ENCODE data around the gene TSC22D1. TPM values are rescaled to one million over a fixed set of nuclear protein-coding genes. Genes with fewer than 3 reads are reported as not detected.

Gene TSC22D1
- polyA plus RNA-seq, 3 donors = 202 to 230 (median 217) TPM

- DNase-seq = no peak
Measured at GRCh38 chr13:44386913-44387556, 189.1 kb downstream of the TSC22D1 start.

DNA sequence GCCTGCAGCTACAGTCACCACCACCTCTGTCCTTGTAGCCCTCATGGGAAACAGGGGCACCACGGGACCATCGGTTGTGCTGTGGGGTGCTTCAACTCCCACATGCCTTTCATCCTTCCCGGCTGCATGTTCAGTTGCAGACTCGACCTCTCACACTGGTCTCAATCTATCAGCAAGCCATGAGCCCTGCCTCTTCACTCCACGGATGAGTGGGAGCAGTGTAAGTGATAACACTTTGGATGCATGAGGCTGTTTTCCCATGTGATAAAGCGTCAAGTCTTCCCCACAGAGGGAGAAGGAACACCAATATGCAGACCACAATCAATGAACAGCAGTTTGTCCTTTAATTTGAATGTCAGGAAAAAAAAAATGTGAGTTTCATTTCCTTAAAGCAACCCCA lies 190.3 kb downstream of the TSC22D1 start:
- DNase-seq = no peak

DNA sequence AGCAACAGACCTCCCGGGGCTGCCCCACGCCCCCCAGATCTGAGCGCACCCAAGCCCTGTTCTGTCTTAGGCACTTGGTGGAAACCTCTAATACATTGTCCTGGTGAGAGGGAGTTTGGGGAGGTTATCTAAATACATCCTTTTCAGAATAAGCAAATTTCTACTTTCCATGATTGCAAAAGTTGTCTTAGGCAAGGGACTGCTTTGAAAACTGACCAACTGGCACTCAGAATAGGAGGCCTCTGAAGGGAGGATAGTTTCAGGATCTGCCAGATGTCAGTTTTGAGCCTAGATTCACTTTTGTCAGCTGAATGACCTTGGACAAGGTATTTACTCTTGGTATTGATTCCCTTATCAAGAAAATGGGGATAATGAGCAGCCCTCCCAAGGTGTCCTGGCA lies 190.7 kb downstream of the TSC22D1 start:
- DNase-seq = no peak

- DNase-seq = no peak
Measured at GRCh38 chr13:44384778-44385177, 191.4 kb downstream of the TSC22D1 start.

DNA sequence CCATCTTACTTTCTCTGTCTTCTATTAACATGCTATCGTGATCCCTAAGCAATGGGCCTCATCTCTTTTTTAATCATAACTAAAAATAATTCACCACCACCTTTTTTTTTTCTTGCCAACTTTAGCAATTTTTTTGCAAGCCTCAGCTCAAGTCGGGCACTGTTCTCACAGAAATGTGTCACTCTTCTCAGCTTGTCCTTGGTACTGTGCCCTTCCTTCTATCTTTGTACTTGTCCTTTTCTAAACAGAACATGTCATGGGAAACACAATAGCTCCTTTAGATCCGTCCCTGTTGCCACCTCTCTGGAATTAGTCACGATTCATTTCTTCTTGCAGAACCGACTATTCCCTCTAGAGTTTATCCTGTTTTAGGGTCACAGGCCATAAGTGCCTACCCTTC lies 192.2 kb downstream of the TSC22D1 start:
- no peak for DNase-seq

DNA sequence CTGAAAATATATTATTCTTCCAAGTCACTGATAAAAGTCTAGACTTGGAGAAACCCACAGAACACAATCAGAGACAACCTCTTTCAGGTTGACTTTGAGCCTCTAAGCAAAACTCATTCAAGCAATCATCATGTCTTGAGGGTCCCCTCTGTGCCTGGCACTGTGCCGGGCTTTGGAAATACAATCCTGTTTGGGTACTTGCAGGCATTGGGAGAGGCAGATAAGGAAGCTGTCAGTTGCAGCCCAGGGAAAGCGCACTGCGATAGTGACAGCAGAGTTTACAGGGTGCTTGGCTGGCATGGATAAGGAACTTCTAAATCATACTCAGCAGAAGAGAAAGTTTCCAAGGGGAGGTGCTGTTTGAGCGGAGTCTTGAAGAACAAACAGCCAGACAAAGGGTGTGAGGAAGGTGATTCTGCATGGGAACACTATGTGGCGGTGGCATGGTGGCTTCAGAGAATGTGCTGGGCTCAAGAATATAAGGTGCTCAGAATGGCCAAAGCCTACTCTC lies 193.4 kb downstream of the TSC22D1 start:
- no peak for DNase-seq

Other genes starting within 250 kb of the TSC22D1 start
- gene SERP2, start 202.5 kb downstream of the TSC22D1 start, polyA plus RNA-seq (ENCODE audit: insufficient read length in 3 of 3) = 10 to 100 TPM in 2 of 3 donors, 1 to 10 TPM in 1; 9.6 to 12.2 (median 11.8) TPM

All from renal pelvis (tissue), 4 donors.